ENCODE results near the gene DNAJC18.
A peak's percentile ranks its signal among the peaks of the same experiment; 100 is the strongest.
"Not testable (repeated sequence)": the region's sequence is repeated elsewhere in the genome, so short reads cannot be mapped to it uniquely, and the experiment has no call there.

The DNAJC18 gene

GRCh38 chr5:139488260-139488659 is 48.9 kb upstream of the DNAJC18 start:
- Histone ChIP-seq H3K36me3 (ENCODE audit: control insufficient read depth in 2 of 2, insufficient read depth in 1 of 2, low read length in 2 of 2) (no peaks in the 10 kb centered on the region), H3K27ac (ENCODE audit: extremely low read depth, low read depth, low read length) (no peak overlapping the region), H3K4me3 (ENCODE audit: low read depth, low read length) (no peak overlapping the region), H3K4me1 (ENCODE audit: control insufficient read depth, insufficient read depth, low read length) (no peaks in the 10 kb centered on the region), H3K9me3 (ENCODE audit: control insufficient read depth, insufficient read depth, low read depth, low read length) (no peaks in the 10 kb centered on the region)
- ChIA-PET POLR2A (no interaction called here), CTCF (interaction anchor here (1.2 kb wide), 1 partner anchor 50 kb away, joined by 3 read pairs; no protein-coding TSS in a partner anchor)
- TF ChIP-seq ZFP41 (tag by site-specific recombination; IDR thresholded peaks at IDR 0.05; ENCODE audit: borderline replicate concordance) (no peak), ZFHX2 (tag by site-specific recombination; conservative IDR thresholded peaks at IDR 0.05) (no peak), ZNF626 (tag by site-specific recombination; IDR thresholded peaks at IDR 0.05) (no peak), PRDM6 (tag by site-specific recombination; IDR thresholded peaks at IDR 0.05) (no peak), KLF8 (tag by site-specific recombination; IDR thresholded peaks at IDR 0.05) (no peak)

GRCh38 chr5:139486201-139486600 is 46.9 kb upstream of the DNAJC18 start:
- H3K36me3 ChIP-seq (ENCODE audit: control insufficient read depth in 2 of 2, insufficient read depth in 1 of 2, low read length in 2 of 2), result no peaks in the 10 kb centered on the region
- no peak overlapping the region for H3K4me3 ChIP-seq (ENCODE audit: low read depth, low read length)
- H3K9me3 ChIP-seq (ENCODE audit: control insufficient read depth, insufficient read depth, low read depth, low read length), result no peaks in the 10 kb centered on the region
- no peak for TF ChIP-seq EGR2 (tag by site-specific recombination; IDR thresholded peaks at IDR 0.05; ENCODE audit: low read depth)
- peak; percentile 99 for TF ChIP-seq ZBTB17 (tag by site-specific recombination; IDR thresholded peaks at IDR 0.05)
- ChIA-PET CTCF (no interaction called here), POLR2A (no interaction called here)
- no peak overlapping the region for H3K27ac ChIP-seq (ENCODE audit: extremely low read depth, low read depth, low read length)
- peaks cover 13% of the 10 kb centered on the region for H3K4me1 ChIP-seq (ENCODE audit: control insufficient read depth, insufficient read depth, low read length)

GRCh38 chr5:139482890-139483208 is 43.5 kb upstream of the DNAJC18 start:
- not testable (repeated sequence) for H3K4me3 ChIP-seq (ENCODE audit: low read depth, low read length)
- CTCF ChIA-PET, result interaction anchor here (1.7 to 4.1 kb wide), 3 partner anchors 32 to 60 kb away, joined by 8 to 24 read pairs (median 18); no protein-coding TSS in a partner anchor
- POLR2A ChIA-PET, result interaction anchor here (1.0 to 1.9 kb wide), 10 partner anchors 9 to 209 kb away, joined by 3 to 21 read pairs (median 4); partner anchors contain the start of genes DNAJC18 and MATR3

More at GRCh38 chr5:139482890-139483208, 43.5 kb upstream of the DNAJC18 start:
- Histone ChIP-seq H3K4me1 (ENCODE audit: control insufficient read depth, insufficient read depth, low read length) (peaks cover 15% of the 10 kb centered on the region), H3K27ac (ENCODE audit: extremely low read depth, low read depth, low read length) (peak overlapping the region; percentile 93), H3K36me3 (ENCODE audit: control insufficient read depth in 2 of 2, insufficient read depth in 1 of 2, low read length in 2 of 2) (peaks cover 15 to 26% of the 10 kb centered on the region in 2 experiments; a peak in 2 of 3 replicates)
- TF ChIP-seq KLF1 (tag by site-specific recombination; IDR thresholded peaks at IDR 0.05) (peak; percentile 45), KLF17 (tag by site-specific recombination; IDR thresholded peaks at IDR 0.05) (peak; percentile 62), INSM2 (tag by site-specific recombination; IDR thresholded peaks at IDR 0.05) (0 out of 2 replicates have a peak, but pooled peaks have one; percentile 15), SP7 (tag by site-specific recombination; IDR thresholded peaks at IDR 0.05) (peak; percentile 84)
- not testable (repeated sequence) for H3K9me3 ChIP-seq (ENCODE audit: control insufficient read depth, insufficient read depth, low read depth, low read length)

Measured in HEK293 (cell line).